Transverse colon (tissue), 4 donors: Measurements from ENCODE around the gene TMEM131L. TPM values are rescaled to one million over a fixed set of nuclear protein-coding genes. Genes with fewer than 3 reads are reported as not detected.

Experiments
- DNase-seq: peaks from one replicate; pipeline ENCODE4 v3.0.0-alpha.2; 2019
- H3K27ac ChIP-seq, 4 donors: fragments of 200-600 bp; sonication (generic); 2 replicates each; pipeline ENCODE4 v1.5.1; 2016 to 2018; ENCODE audit warnings: inconsistent platforms in 4 of 4
- H3K27me3 ChIP-seq: fragments of 200-600 bp; sonication (generic); 2 replicates; pipeline ENCODE4 v1.5.1; 2017; ENCODE audit warnings: inconsistent platforms
- H3K36me3 ChIP-seq, 4 donors: fragments of 200-600 bp; sonication (generic); 2 replicates each; pipeline ENCODE4 v1.5.1; 2017 to 2019; ENCODE audit warnings: inconsistent platforms in 4 of 4
- H3K4me1 ChIP-seq, 4 donors: fragments of 200-600 bp; sonication (generic); 2 replicates each; pipeline ENCODE4 v1.5.1; 2017 to 2020; ENCODE audit warnings: inconsistent platforms in 4 of 4
- H3K4me3 ChIP-seq, 4 donors: fragments of 200-600 bp; sonication (generic); 1 replicate in 1 of 4; 2 replicates in 3 of 4; pipeline versions ENCODE4 v1.5.1 to v1.6.1; 2017 to 2019; ENCODE audit warnings: inconsistent platforms in 4 of 4
- H3K9me3 ChIP-seq, 2 donors: fragments of 200-600 bp; sonication (generic); 2 replicates each; pipeline ENCODE4 v1.5.1; 2017 to 2019; ENCODE audit warnings: inconsistent platforms in 2 of 2
- EP300 ChIP-seq: sonication (generic); formaldehyde crosslinking; IDR thresholded peaks from one replicate; pipeline ENCODE4 v1.6.1; 2017; ENCODE audit warnings: antibody characterized with exemption, low read depth
- POLR2A ChIP-seq: fragments of 450-650 bp; IDR thresholded peaks from one replicate; pipeline ENCODE4 v1.6.1; 2016; ENCODE audit warnings: antibody characterized with exemption, mild to moderate bottlenecking, moderate library complexity
- POLR2AphosphoS5 ChIP-seq, 3 donors: sonication (generic); formaldehyde crosslinking; IDR thresholded peaks; one replicate each; pipeline ENCODE4 v1.6.1; 2016; ENCODE audit warnings: antibody characterized with exemption in 3 of 3
- WGBS, 2 donors: methylation state at CpG; one replicate each; pipeline ENCODE4 v1.1.5; 2018; ENCODE audit warnings: low coverage in 1 of 2; 5-methylcytosine and 5-hydroxymethylcytosine counted together
- in situ Hi-C, 4 donors: fragments of 200-750 bp; cut with MboI; loops; one replicate each; pipeline versions ENCODE4 v1.15.0 to v1.15.1; 2017; ENCODE audit warnings: low sequenced_read_pairs in 3 of 4, low pct_ligation_motif_present in 1 of 4, low pct_unique_long_range_greater_than_20kb in 1 of 4
- intact Hi-C: fragments of 100-400 bp; cut with DNase I; formaldehyde crosslinking; loops from one replicate; pipeline ENCODE4 v1.15.1; 2023; ENCODE audit warnings: low total_unique reads
- total RNA-seq, 4 donors: library from RNA; depleted of rRNA; stranded (reverse); fragments of >200 nt; gene quantifications; one replicate each; pipeline ENCODE4 v1.1.0, GENCODE V29; 2016
- TF ChIP-seq, protein P1 (sequence below), 5 experiments: fragments of 200-600 bp in 3 of 5; fragments of 450-650 bp in 2 of 5; sonication (generic) in 3 of 5; IDR thresholded peaks; 1 replicate in 2 of 5; 2 replicates in 3 of 5; pipeline ENCODE4 v1.5.1; 2016 to 2017; ENCODE audit warnings: antibody characterized with exemption in 5 of 5, inconsistent platforms in 3 of 5, mild to moderate bottlenecking in 2 of 5, moderate library complexity in 1 of 5

Gene TMEM131L
- total RNA-seq, 4 donors from 2014 or later, result 5.2 to 14.8 (median 8.3) TPM

DNA sequence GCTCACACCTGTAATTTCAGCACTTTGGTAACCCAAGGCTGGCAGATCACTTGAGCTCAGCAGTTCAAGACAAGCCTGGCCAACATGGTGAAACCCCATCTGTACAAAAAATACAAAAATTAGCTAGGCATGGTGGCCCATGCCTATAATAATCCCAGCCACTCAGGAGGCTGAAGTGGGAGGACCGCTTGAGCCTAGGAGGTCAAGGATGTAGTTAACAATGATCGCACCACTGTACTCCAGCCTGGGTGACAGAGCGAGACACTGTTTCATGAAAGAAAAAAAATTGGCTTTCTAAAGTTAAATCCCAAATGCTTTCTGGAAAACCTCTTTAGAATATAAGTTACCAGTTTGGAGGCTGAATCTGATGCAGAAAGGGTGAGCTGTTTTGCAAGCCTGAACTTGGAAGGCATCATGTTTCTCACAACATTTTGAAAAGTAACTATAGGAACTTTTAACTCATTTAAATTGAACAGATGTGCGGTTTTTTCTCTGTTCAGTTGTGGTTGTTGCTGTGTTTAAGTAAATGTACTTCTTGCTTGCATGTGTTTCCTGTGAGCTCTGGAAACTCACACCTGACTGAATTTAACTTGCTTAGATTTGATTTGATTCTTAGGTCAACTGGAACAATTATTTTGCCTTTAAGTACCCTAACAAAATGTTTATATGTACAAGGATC, 39.8 kb upstream of the TMEM131L start:
- WGBS, 2 donors, result 79 to 81% methylated on average over 4 of the region's 4 CpGs
- no peaks in the 10 kb centered on the region for H3K36me3 ChIP-seq
- intact Hi-C loops (no loop called here), in situ Hi-C loops (loop anchor here in 1 of 4 donors (5.0 kb wide), 1 partner anchor 146 kb away; no protein-coding TSS in a partner anchor)
- H3K4me3 ChIP-seq, result no peak overlapping the region
- H3K27me3 ChIP-seq, result no peaks in the 10 kb centered on the region
- H3K27ac ChIP-seq, result no peak overlapping the region
- DNase-seq, result no peak
- no peaks in the 10 kb centered on the region for H3K9me3 ChIP-seq
- TF ChIP-seq POLR2AphosphoS5 (IDR thresholded peaks at IDR 0.05), result no peak
- no peak for TF ChIP-seq EP300
- TF ChIP-seq, protein P1, sequence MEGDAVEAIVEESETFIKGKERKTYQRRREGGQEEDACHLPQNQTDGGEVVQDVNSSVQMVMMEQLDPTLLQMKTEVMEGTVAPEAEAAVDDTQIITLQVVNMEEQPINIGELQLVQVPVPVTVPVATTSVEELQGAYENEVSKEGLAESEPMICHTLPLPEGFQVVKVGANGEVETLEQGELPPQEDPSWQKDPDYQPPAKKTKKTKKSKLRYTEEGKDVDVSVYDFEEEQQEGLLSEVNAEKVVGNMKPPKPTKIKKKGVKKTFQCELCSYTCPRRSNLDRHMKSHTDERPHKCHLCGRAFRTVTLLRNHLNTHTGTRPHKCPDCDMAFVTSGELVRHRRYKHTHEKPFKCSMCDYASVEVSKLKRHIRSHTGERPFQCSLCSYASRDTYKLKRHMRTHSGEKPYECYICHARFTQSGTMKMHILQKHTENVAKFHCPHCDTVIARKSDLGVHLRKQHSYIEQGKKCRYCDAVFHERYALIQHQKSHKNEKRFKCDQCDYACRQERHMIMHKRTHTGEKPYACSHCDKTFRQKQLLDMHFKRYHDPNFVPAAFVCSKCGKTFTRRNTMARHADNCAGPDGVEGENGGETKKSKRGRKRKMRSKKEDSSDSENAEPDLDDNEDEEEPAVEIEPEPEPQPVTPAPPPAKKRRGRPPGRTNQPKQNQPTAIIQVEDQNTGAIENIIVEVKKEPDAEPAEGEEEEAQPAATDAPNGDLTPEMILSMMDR (IDR thresholded peaks at IDR 0.05), result no peak
- no peak for TF ChIP-seq POLR2A
- peaks cover 0 to 12% (median 5%) of the 10 kb centered on the region in 4 donors for H3K4me1 ChIP-seq

DNA sequence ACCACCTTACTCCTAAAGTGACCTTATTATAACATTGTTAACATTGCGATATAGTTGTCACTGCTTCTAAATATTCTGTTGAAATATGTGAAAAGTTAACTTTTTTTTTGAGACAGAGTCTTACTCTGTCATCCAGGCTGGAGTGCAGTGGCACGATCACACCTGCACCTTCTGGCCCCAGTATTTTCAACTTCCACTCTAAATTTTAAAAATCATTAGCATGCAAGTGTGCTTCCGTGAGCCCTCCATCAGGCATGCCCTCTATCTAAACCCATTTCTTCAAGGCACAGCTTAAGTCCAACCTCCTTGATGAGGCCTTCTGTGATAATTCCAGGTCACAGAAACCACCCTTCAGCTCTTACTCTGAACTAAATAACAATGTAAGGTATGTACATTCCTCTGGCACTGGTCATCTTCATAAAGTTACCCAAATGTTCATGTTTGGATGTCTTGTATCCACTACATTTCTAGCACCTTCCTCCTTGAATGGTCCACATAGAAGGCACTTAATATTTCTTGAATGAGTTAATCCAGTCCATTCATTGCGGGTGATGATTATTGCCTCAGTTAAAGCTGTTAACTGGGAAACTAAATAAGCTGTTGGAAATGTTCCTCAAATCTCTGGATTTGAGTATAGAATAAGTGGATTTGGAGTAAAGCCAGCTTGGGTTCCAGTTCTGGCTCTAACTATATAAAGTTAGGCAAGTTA, 38.6 kb upstream of the TMEM131L start:
- in situ Hi-C loops, result loop anchor here in 1 of 4 donors (5.0 kb wide), 1 partner anchor 145 kb away; no protein-coding TSS in a partner anchor

DNA sequence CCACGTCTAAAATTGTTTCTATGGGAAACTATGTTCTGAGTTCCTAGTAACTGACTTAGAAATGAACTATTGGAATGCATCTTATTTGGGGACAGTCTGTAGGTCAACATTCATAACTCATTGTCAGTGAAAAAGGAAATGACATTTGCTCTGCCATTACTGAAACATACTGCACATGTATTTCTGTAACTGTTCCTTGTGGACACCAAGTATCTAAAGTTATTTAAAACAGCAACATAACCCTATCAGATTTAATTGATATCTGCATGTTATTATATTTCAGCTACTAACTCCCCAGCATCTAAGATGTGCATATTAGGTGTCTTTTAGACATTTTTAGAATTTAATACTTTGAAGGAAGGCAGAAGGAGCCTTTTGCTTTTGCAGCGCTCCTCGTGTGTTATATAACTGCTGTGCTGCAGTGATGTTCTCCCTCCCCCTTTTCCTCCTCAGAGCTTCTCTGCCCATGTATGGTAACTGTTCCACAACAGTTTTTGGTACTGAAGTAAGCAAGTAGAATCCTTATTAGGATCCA, 37.2 kb upstream of the TMEM131L start:
- Histone ChIP-seq H3K27me3 (no peaks in the 10 kb centered on the region), H3K27ac (peak overlapping the region; percentile 52 to 70 (median 64)), H3K4me3 (no peak overlapping the region), H3K9me3 (no peaks in the 10 kb centered on the region), H3K4me1 (peaks cover 0 to 12% (median 5%) of the 10 kb centered on the region in 4 donors), H3K36me3 (no peaks in the 10 kb centered on the region)
- WGBS, 2 donors, result 70% methylated on average over 3 of the region's 3 CpGs; no CpG with 5 or more reads in 1 of the 2 donors
- DNase-seq, result no peak
- intact Hi-C loops, result no loop called here
- in situ Hi-C loops, result loop anchor here in 1 of 4 donors (5.0 kb wide), 1 partner anchor 143 kb away; no protein-coding TSS in a partner anchor
- TF ChIP-seq, protein P1 (IDR thresholded peaks at IDR 0.05), result no peak
- TF ChIP-seq POLR2A (no peak), POLR2AphosphoS5 (IDR thresholded peaks at IDR 0.05) (no peak), EP300 (no peak)

More for the DNA sequence above, 38.6 kb upstream of the TMEM131L start:
- no peaks in the 10 kb centered on the region for H3K9me3 ChIP-seq
- peaks cover 0 to 12% (median 5%) of the 10 kb centered on the region in 4 donors for H3K4me1 ChIP-seq
- TF ChIP-seq POLR2A (no peak), POLR2AphosphoS5 (IDR thresholded peaks at IDR 0.05) (no peak), EP300 (no peak)
- TF ChIP-seq, protein P1 (IDR thresholded peaks at IDR 0.05), result no peak
- 91 to 97% methylated on average over 4 of the region's 4 CpGs for WGBS, 2 donors
- no peaks in the 10 kb centered on the region for H3K36me3 ChIP-seq
- peak overlapping the region in 3 of 4 donors; percentile 59 to 70 (median 69) for H3K27ac ChIP-seq
- no peak for DNase-seq
- intact Hi-C loops, result no loop called here
- H3K4me3 ChIP-seq, result no peak overlapping the region
- no peaks in the 10 kb centered on the region for H3K27me3 ChIP-seq
